DND-41 (cell line): ENCODE results near the gene PPARGC1A.

Experiments
- ATAC-seq: fragments of 200-7000 bp; cut with Tn5 transposase; 3 replicates; pipeline ENCODE4 v1.9.1; 2021; ENCODE audit warnings: low read depth; ENCODE audit not compliant: insufficient read depth
- DNase-seq: peaks from one replicate; pipeline ENCODE4 v3.0.0-alpha.2; 2020
- H2AFZ ChIP-seq: 2 replicates; pipeline ENCODE4 v1.6.0; 2012; ENCODE audit warnings: low read depth, low read length
- H3K27ac ChIP-seq: 2 replicates; pipeline ENCODE4 v1.5.1; 2012; ENCODE audit warnings: low read length, inconsistent platforms
- H3K27me3 ChIP-seq: fragments of 200-600 bp; sonication (generic); 2 replicates; pipeline ENCODE4 v1.6.0; 2012; ENCODE audit warnings: low read length, mild to moderate bottlenecking, inconsistent platforms; ENCODE audit not compliant: insufficient read depth, poor library complexity
- H3K36me3 ChIP-seq: 2 replicates; pipeline ENCODE4 v1.5.1; 2012; ENCODE audit warnings: low read length, inconsistent platforms; ENCODE audit not compliant: insufficient read depth
- H3K4me1 ChIP-seq: 2 replicates; pipeline ENCODE4 v1.5.1; 2012; ENCODE audit warnings: mild to moderate bottlenecking, low read length; ENCODE audit not compliant: insufficient read depth
- H3K4me2 ChIP-seq: 2 replicates; pipeline ENCODE4 v1.6.0; 2012; ENCODE audit warnings: mild to moderate bottlenecking, moderate library complexity, low read length, inconsistent platforms; ENCODE audit not compliant: insufficient read depth
- H3K4me3 ChIP-seq, 2 experiments: fragments of 200-600 bp in 1 of 2; shearing (Covaris generic) in 1 of 2; 2 replicates each; pipeline ENCODE4 v1.5.1; 2012 to 2016; ENCODE audit warnings: inconsistent platforms in 2 of 2, low read length in 2 of 2, mild to moderate bottlenecking in 2 of 2, low read depth in 1 of 2, moderate library complexity in 1 of 2
- H3K79me2 ChIP-seq: 2 replicates; pipeline ENCODE4 v1.6.0; 2012; ENCODE audit warnings: low read length, inconsistent platforms; ENCODE audit not compliant: insufficient read depth
- H3K9ac ChIP-seq: 2 replicates; pipeline ENCODE4 v1.6.0; 2012; ENCODE audit warnings: low read depth, mild to moderate bottlenecking, inconsistent platforms, low read length, moderate library complexity
- H3K9me3 ChIP-seq: 2 replicates; pipeline ENCODE4 v1.5.1; 2012; ENCODE audit warnings: low read length, moderate library complexity, mild to moderate bottlenecking, inconsistent platforms; ENCODE audit not compliant: insufficient read depth, severe bottlenecking
- H4K20me1 ChIP-seq: 2 replicates; pipeline ENCODE4 v1.6.0; 2012; ENCODE audit warnings: low read length; ENCODE audit not compliant: insufficient read depth
- CTCF ChIP-seq: IDR thresholded peaks from 2 replicates; pipeline ENCODE4 v1.5.1; 2012; ENCODE audit warnings: borderline replicate concordance, low read length, moderate library complexity, mild to moderate bottlenecking; ENCODE audit not compliant: poor library complexity, severe bottlenecking; ENCODE audit errors: extremely low read depth
- EZH2 ChIP-seq: IDR thresholded peaks from 3 replicates; pipeline ENCODE4 v1.6.1; 2012; ENCODE audit warnings: borderline replicate concordance, low read depth, mild to moderate bottlenecking, moderate library complexity, low read length, inconsistent platforms; ENCODE audit not compliant: severe bottlenecking

Gene PPARGC1A

GRCh38 chr4:23866450-23867075 lies 23.3 kb downstream of the PPARGC1A start:
- ATAC-seq: no peak
- Histone ChIP-seq H3K4me2 (no peak overlapping the region), H3K4me1 (no peaks in the 10 kb centered on the region), H3K36me3 (no peaks in the 10 kb centered on the region), H2AFZ (no peak overlapping the region), H3K4me3 (no peak overlapping the region), H3K27ac (no peak overlapping the region), H3K27me3 (no peaks in the 10 kb centered on the region), H3K79me2 (no peaks in the 10 kb centered on the region), H3K9me3 (no peaks in the 10 kb centered on the region), H3K9ac (no peak overlapping the region), H4K20me1 (no peaks in the 10 kb centered on the region)
- TF ChIP-seq EZH2 (no peak), CTCF (no peak)
- DNase-seq: no peak

GRCh38 chr4:23861897-23862296 lies 27.9 kb downstream of the PPARGC1A start:
- Histone ChIP-seq H3K9ac (no peak overlapping the region), H2AFZ (no peak overlapping the region), H3K4me2 (no peak overlapping the region), H3K36me3 (no peaks in the 10 kb centered on the region), H3K79me2 (no peaks in the 10 kb centered on the region), H3K27ac (no peak overlapping the region), H3K27me3 (no peaks in the 10 kb centered on the region), H3K4me1 (no peaks in the 10 kb centered on the region), H3K9me3 (no peaks in the 10 kb centered on the region), H3K4me3 (no peak overlapping the region), H4K20me1 (no peaks in the 10 kb centered on the region)
- TF ChIP-seq EZH2 (no peak), CTCF (no peak)
- no peak for ATAC-seq
- DNase-seq: no peak

GRCh38 chr4:23860919-23861318 lies 28.9 kb downstream of the PPARGC1A start:
- TF ChIP-seq CTCF (no peak), EZH2 (no peak)
- H3K9ac ChIP-seq: no peak overlapping the region
- H3K9me3 ChIP-seq: no peaks in the 10 kb centered on the region
- no peaks in the 10 kb centered on the region for H3K79me2 ChIP-seq
- no peak overlapping the region for H2AFZ ChIP-seq
- H3K27ac ChIP-seq: no peak overlapping the region
- H3K27me3 ChIP-seq: no peaks in the 10 kb centered on the region
- no peaks in the 10 kb centered on the region for H3K36me3 ChIP-seq
- H3K4me1 ChIP-seq: no peaks in the 10 kb centered on the region
- no peak overlapping the region for H3K4me3 ChIP-seq
- no peak overlapping the region for H3K4me2 ChIP-seq
- ATAC-seq (no peak), DNase-seq (no peak)
- no peaks in the 10 kb centered on the region for H4K20me1 ChIP-seq
